SH-SY5Y (cell line): ENCODE measurements around the gene STAG3.

Experiments used
- GATA2 ChIP-seq: IDR thresholded peaks from 2 replicates; pipeline ENCODE4 v1.6.1; 2011; ENCODE audit warnings: mild to moderate bottlenecking, low read depth, low read length
- GATA3 ChIP-seq: IDR thresholded peaks from 2 replicates; pipeline ENCODE4 v1.6.1; 2011; ENCODE audit warnings: low read depth, mild to moderate bottlenecking, low read length, moderate library complexity

- TF ChIP-seq GATA2 (no peak), GATA3 (no peak)
These were observed 24.6 kb upstream of the STAG3 start for GRCh38 chr7:100152937-100153666.
